Measurements from ENCODE around the gene MED13L. TPM values are rescaled to one million over a fixed set of nuclear protein-coding genes. Genes with fewer than 3 reads are reported as not detected.

The MED13L gene
- total RNA-seq, 2 experiments from 2014 or later: 203 to 208 TPM

DNA sequence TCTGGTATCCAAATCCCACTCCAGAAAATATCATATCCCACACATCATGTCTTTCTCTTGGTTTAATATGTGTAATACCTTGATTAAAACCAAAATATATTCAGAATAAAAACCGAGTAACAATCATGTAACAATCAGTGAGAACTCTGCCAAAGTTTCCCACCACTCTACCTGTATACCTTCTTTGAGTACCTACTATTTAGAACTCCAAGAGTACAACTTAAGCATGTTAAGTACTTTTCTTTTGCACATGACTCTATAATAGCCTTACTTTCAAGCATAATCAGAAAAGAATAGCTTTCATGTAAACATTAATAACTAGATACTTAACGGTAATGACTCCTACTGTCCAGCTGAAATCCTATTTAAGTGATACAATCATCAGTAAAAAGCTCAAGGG, 223.2 kb downstream of the MED13L start:
- Mint-ChIP-seq H3K4me3 (no peak overlapping the region), H3K27me3 (no peaks in the 10 kb centered on the region), H3K9me3 (no peaks in the 10 kb centered on the region), H3K4me1 (ENCODE audit: low read depth) (peaks cover 79% of the 10 kb centered on the region), H3K36me3 (ENCODE audit: low read depth) (no peaks in the 10 kb centered on the region), H3K27ac (no peak overlapping the region)
- Histone ChIP-seq H3K27ac (ENCODE audit: low read depth in 1 of 2, low read length in 2 of 2) (no peak overlapping the region), H3K4me1 (ENCODE audit: insufficient read depth, low read length) (no peaks in the 10 kb centered on the region), H3K36me3 (ENCODE audit: insufficient read depth, low read length) (no peaks in the 10 kb centered on the region), H3K9me3 (ENCODE audit: control insufficient read depth in 1 of 2, insufficient read depth in 1 of 2, low read length in 2 of 2) (no peaks in the 10 kb centered on the region), H3K27me3 (ENCODE audit: control insufficient read depth in 1 of 2, insufficient read depth in 2 of 2, low read length in 2 of 2) (no peaks in the 10 kb centered on the region), H3K4me3 (ENCODE audit: low read length) (no peak overlapping the region)
- intact Hi-C loops (cut with DNase I, micrococcal nuclease): no loop called here
- ATAC-seq (ENCODE audit: poor library complexity) (no peak), DNase-seq (no peak)
- TF ChIP-seq, protein P1, sequence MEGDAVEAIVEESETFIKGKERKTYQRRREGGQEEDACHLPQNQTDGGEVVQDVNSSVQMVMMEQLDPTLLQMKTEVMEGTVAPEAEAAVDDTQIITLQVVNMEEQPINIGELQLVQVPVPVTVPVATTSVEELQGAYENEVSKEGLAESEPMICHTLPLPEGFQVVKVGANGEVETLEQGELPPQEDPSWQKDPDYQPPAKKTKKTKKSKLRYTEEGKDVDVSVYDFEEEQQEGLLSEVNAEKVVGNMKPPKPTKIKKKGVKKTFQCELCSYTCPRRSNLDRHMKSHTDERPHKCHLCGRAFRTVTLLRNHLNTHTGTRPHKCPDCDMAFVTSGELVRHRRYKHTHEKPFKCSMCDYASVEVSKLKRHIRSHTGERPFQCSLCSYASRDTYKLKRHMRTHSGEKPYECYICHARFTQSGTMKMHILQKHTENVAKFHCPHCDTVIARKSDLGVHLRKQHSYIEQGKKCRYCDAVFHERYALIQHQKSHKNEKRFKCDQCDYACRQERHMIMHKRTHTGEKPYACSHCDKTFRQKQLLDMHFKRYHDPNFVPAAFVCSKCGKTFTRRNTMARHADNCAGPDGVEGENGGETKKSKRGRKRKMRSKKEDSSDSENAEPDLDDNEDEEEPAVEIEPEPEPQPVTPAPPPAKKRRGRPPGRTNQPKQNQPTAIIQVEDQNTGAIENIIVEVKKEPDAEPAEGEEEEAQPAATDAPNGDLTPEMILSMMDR (IDR thresholded peaks at IDR 0.05): no peak
- ChIA-PET CTCF (no interaction called here), POLR2A (no interaction called here)

DNA sequence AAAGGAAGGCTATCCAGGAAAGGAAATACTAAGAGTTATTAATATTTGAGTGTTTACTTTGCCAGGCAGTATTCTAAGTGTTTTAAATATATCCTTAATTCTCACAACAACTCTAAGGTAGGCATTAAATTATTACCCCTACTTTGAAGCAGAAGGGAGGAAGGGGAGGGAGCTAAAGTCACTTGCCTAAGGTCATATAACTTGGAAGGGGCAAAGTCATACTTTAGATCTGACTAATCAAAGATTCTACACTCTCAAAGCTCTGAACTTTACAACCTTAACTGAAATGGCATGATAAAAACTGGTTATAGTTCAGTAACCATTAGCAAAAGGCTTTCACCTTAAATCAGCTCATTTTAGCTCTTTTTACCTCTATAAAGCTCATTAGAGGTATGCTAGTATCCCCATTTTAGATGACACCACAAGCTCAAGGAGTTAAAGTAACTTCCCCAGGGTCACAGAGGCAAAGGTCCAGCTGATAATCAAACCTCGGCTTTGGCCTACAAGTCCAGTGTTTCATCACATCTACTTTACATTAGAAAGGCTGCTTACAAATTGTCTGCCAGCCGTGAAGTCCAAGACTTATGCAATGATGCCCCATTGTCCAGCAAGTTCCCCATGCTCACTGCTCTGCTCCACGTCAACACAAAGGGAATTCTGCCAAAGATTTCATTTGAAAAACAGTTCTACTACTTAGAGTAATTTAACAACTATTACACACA, 223.9 kb downstream of the MED13L start:
- peak in 2 of 14 experiments; percentile 12 to 13 for DNase-seq
- ATAC-seq (ENCODE audit: poor library complexity): no peak
- Mint-ChIP-seq H3K27ac (no peak overlapping the region), H3K36me3 (ENCODE audit: low read depth) (no peaks in the 10 kb centered on the region), H3K4me3 (no peak overlapping the region), H3K27me3 (no peaks in the 10 kb centered on the region), H3K4me1 (ENCODE audit: low read depth) (peaks cover 84% of the 10 kb centered on the region), H3K9me3 (no peaks in the 10 kb centered on the region)
- ChIA-PET POLR2A (interaction anchor here (0.6 kb wide), 1 partner anchor 53 kb away, joined by 4 read pairs; no protein-coding TSS in a partner anchor), CTCF (no interaction called here)
- Histone ChIP-seq H3K36me3 (ENCODE audit: insufficient read depth, low read length) (no peaks in the 10 kb centered on the region), H3K4me3 (ENCODE audit: low read length) (no peak overlapping the region), H3K27me3 (ENCODE audit: control insufficient read depth in 1 of 2, insufficient read depth in 2 of 2, low read length in 2 of 2) (no peaks in the 10 kb centered on the region), H3K4me1 (ENCODE audit: insufficient read depth, low read length) (no peaks in the 10 kb centered on the region), H3K27ac (ENCODE audit: low read depth in 1 of 2, low read length in 2 of 2) (no peak overlapping the region), H3K9me3 (ENCODE audit: control insufficient read depth in 1 of 2, insufficient read depth in 1 of 2, low read length in 2 of 2) (no peaks in the 10 kb centered on the region)
- TF ChIP-seq, protein P1 (IDR thresholded peaks at IDR 0.05): no peak
- intact Hi-C loops (cut with DNase I, micrococcal nuclease): no loop called here

DNA sequence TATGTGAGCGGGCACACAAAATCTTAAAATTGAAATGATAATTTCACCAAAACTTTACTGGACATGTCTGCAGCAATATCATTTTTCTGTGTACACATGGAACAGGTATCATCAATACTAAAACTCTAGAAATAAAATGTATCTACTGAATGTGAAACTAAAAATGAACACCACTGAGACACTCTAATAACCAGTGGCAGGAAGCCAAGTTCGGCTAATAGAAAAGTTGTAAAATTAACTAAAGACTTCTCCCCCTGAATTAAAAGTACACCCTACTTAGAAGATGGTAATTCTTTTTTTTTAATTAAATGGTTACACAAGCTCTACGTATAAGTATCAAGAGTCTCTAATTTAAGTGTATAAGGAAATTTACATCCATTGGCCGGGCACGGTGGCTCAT, 227.2 kb downstream of the MED13L start:
- H3K9me3 ChIP-seq (ENCODE audit: control insufficient read depth in 1 of 2, insufficient read depth in 1 of 2, low read length in 2 of 2): no peaks in the 10 kb centered on the region
- H3K9me3 Mint-ChIP-seq: no peaks in the 10 kb centered on the region
- H3K4me3 Mint-ChIP-seq: no peak overlapping the region
- no peak overlapping the region for H3K27ac ChIP-seq (ENCODE audit: low read depth in 1 of 2, low read length in 2 of 2)
- ChIA-PET POLR2A (no interaction called here), CTCF (no interaction called here)
- no peaks in the 10 kb centered on the region for H3K27me3 ChIP-seq (ENCODE audit: control insufficient read depth in 1 of 2, insufficient read depth in 2 of 2, low read length in 2 of 2)
- DNase-seq (no peak), ATAC-seq (ENCODE audit: poor library complexity) (no peak)
- H3K36me3 Mint-ChIP-seq (ENCODE audit: low read depth): no peaks in the 10 kb centered on the region
- no peak overlapping the region for H3K27ac Mint-ChIP-seq
- no peaks in the 10 kb centered on the region for H3K36me3 ChIP-seq (ENCODE audit: insufficient read depth, low read length)
- intact Hi-C loops (cut with DNase I, micrococcal nuclease): no loop called here
- peaks cover 67% of the 10 kb centered on the region for H3K4me1 Mint-ChIP-seq (ENCODE audit: low read depth)
- no peaks in the 10 kb centered on the region for H3K27me3 Mint-ChIP-seq
- no peaks in the 10 kb centered on the region for H3K4me1 ChIP-seq (ENCODE audit: insufficient read depth, low read length)
- TF ChIP-seq, protein P1 (IDR thresholded peaks at IDR 0.05): no peak
- no peak overlapping the region for H3K4me3 ChIP-seq (ENCODE audit: low read length)
